ENCODE results near the gene FBLN2. TPM values are rescaled to one million over a fixed set of nuclear protein-coding genes. Genes with fewer than 3 reads are reported as not detected.
"Not testable (repeated sequence)": the region's sequence is repeated elsewhere in the genome, so short reads cannot be mapped to it uniquely, and the experiment has no call there.

FBLN2 gene
- 15.5 and 23.9 TPM in 2 replicates for polyA plus RNA-seq (2011; rRNA removed)
- polyA minus RNA-seq (2011; rRNA and poly(A)+ RNA removed), result 8.4 and 10.4 TPM in 2 replicates

DNA sequence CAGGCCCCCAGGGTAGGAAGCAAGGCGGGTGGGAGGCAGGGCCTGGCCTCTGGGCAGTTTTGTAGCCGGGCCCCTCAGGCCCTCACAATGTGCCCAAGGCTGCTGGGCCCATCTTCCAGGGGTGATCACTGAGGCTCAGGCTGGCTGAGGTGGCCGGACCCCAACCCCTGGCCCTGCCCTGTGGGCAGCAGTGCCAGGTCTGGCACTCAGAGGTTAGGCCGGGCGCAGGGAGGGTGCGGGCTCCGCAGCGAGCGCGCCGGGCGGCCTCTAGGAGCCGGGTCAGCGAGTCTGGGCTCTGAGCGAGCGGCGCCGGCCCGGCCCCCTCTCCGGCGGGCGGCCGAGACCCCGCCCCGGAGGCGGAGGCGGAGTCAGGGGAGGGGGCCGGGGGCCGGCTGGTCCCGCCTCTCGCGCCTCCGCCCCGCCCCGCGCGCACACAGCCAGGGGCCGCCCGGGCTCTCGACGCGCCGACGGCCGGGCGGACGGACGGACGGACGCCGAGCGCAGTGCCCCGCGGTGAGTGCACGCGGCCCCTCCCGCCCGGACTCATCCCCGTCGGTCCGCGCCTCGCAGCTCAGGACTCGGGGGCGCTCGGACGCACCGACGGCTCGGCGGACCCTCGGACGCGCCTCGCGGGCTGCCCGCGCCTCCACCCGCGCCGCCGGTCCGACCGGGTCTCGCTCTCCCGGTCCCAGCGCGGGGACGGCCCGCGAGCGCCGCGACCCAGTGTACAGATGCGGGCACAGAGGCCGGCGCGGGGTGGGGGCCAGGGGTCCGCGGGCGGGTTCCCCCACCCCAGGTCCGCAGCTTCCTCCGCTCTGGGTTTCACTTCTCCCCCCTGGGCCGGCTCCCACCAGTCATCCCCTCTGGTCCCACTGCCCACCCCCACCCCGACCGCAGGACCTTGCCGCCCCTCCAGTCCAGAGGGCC is at the start of gene FBLN2:
Gene FBLN2 (plus strand): TSS at position 430 of the 927 bp plus-strand sequence. CDS start 21,231 bp downstream, outside the sequence.
- POLR2A ChIA-PET, result no interaction called here
- Histone ChIP-seq H3K9me3 (ENCODE audit: control insufficient read depth, insufficient read depth, low read length) (no peaks in the 10 kb centered on the region; the same call in 1 of the 2 replicates), H3K27me3 (ENCODE audit: control insufficient read depth, insufficient read depth, low read length) (no peaks in the 10 kb centered on the region), H3K27ac (ENCODE audit: low read depth, low read length) (no peak within 1 kb of the TSS), H3K4me3 (ENCODE audit: low read depth, low read length) (peak within 1 kb of the TSS; percentile 50)
- DNase-seq (ENCODE audit: low read depth, low spot score), result no peak
- TF ChIP-seq CTCF (IDR thresholded peaks at IDR 0.05; ENCODE audit: low read depth, low read length), result no peak
- CTCF ChIA-PET, result no interaction called here

GRCh38 chr3:13499246-13499645 is 49.7 kb upstream of the FBLN2 start:
- POLR2A ChIA-PET; H3K9me3 ChIP-seq (ENCODE audit: control insufficient read depth, insufficient read depth, low read length): not testable (repeated sequence)

DNA sequence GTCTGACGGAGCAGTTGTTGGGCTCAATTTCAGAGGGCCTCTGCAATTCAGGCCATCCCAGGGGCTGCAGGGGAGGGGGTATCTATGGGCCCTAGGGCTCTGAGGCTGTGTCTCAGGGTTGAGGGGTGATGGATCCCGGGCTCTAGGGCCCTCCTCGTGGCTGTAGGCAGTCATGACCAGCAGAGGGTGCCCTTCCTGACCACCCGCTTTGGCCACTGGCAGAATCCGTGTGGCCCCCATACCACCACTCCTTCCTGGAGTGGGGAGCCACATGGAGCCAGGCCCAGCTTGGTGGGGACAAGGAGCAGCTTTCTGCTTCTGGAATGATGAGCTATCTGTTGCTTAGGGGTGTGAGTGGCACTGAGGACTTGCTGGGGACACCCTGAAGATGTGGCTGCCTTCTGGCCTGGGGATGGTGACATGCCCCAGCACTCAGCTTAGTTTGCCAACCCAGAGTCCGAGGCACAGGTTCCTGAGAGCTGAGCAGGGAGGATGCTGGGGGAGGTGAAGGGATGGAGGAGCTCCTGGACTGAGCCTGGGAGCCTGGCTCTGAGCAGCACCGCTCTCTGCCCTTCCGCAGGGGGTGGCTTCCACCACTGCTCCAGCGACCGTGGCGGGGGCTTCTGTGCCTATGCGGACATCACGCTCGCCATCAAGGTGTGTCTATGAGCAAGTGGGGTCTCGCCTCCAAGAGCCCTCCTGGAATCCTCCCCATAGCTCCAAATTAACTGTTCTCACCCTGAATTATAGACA is 48.6 kb upstream of the FBLN2 start:
- peak; percentile 58 for TF ChIP-seq CTCF (IDR thresholded peaks at IDR 0.05; ENCODE audit: low read depth, low read length)

More at GRCh38 chr3:13499246-13499645, 49.7 kb upstream of the FBLN2 start:
- not testable (repeated sequence) for H3K27ac ChIP-seq (ENCODE audit: low read depth, low read length); H3K27me3 ChIP-seq (ENCODE audit: control insufficient read depth, insufficient read depth, low read length); H3K4me3 ChIP-seq (ENCODE audit: low read depth, low read length); DNase-seq (ENCODE audit: low read depth, low spot score)
- CTCF ChIA-PET, result interaction anchor here (0.6 to 11.4 kb wide), 9 partner anchors 9 to 407 kb away, joined by 3 to 695 read pairs (median 5); no protein-coding TSS in a partner anchor

DNA sequence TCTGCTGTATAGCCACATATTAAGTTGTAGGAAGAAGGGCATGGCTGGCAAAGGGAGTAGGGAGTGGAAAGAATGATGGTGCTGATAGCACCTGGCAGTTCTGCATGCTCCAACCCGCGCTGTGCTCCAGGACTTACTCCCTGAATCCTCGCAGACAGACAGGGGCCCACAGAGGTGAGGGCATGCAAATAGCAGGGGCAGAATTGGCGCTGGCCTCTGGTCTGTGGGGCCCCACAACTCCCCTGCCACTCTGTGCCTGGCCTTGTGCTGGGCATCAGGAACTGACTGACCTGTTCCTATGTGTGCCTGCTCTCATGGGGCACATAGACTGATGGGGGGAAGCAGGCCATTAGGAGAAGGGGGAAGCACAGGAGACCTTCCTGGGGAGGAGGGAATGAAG is 47.9 kb upstream of the FBLN2 start:
- TF ChIP-seq CTCF (IDR thresholded peaks at IDR 0.05; ENCODE audit: low read depth, low read length), result no peak
- no peak for DNase-seq (ENCODE audit: low read depth, low spot score)
- Histone ChIP-seq H3K9me3 (ENCODE audit: control insufficient read depth, insufficient read depth, low read length) (no peaks in the 10 kb centered on the region), H3K4me3 (ENCODE audit: low read depth, low read length) (no peak overlapping the region), H3K27me3 (ENCODE audit: control insufficient read depth, insufficient read depth, low read length) (no peaks in the 10 kb centered on the region), H3K27ac (ENCODE audit: low read depth, low read length) (no peak overlapping the region)
- CTCF ChIA-PET, result interaction anchor here (0.9 to 11.4 kb wide), 7 partner anchors 9 to 149 kb away, joined by 3 to 695 read pairs (median 5); no protein-coding TSS in a partner anchor
- POLR2A ChIA-PET, result no interaction called here

More for the DNA sequence above, 48.6 kb upstream of the FBLN2 start:
- no peak for DNase-seq (ENCODE audit: low read depth, low spot score)
- Histone ChIP-seq H3K9me3 (ENCODE audit: control insufficient read depth, insufficient read depth, low read length) (no peaks in the 10 kb centered on the region), H3K27me3 (ENCODE audit: control insufficient read depth, insufficient read depth, low read length) (no peaks in the 10 kb centered on the region), H3K4me3 (ENCODE audit: low read depth, low read length) (no peak overlapping the region), H3K27ac (ENCODE audit: low read depth, low read length) (no peak overlapping the region)
- ChIA-PET CTCF (interaction anchor here (0.9 to 11.4 kb wide), 9 partner anchors 10 to 408 kb away, joined by 3 to 695 read pairs (median 4); no protein-coding TSS in a partner anchor), POLR2A (no interaction called here)

DNA sequence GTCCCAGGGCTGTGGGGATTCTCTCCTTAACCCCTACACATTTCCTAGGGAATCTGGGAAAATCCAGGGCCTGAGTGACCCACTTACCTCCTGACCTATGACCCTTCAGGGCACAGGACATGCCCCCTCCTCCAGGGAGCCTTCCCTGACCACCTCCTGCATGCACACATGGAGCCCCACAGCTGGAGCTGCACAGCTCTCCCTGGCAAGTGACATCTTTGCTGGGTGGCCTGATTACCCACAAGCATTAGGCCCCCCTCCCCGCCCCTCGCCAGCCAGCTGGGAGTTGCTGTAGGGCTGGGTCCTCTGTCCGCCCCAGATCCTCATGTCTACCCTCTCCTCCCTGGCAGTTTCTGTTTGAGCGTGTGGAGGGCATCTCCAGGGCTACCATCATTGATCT is 47.4 kb upstream of the FBLN2 start:
- Histone ChIP-seq H3K27ac (ENCODE audit: low read depth, low read length) (no peak overlapping the region), H3K4me3 (ENCODE audit: low read depth, low read length) (no peak overlapping the region), H3K9me3 (ENCODE audit: control insufficient read depth, insufficient read depth, low read length) (no peaks in the 10 kb centered on the region), H3K27me3 (ENCODE audit: control insufficient read depth, insufficient read depth, low read length) (no peaks in the 10 kb centered on the region)
- ChIA-PET POLR2A (no interaction called here), CTCF (interaction anchor here (4.8 to 11.4 kb wide), 2 partner anchors 13 to 149 kb away, joined by 23 to 695 read pairs; no protein-coding TSS in a partner anchor)
- TF ChIP-seq CTCF (IDR thresholded peaks at IDR 0.05; ENCODE audit: low read depth, low read length), result no peak
- DNase-seq (ENCODE audit: low read depth, low spot score), result no peak

Measured in AG04450 (cell line).